SK-MEL-5 (cell line): Measurements from ENCODE around the gene EHBP1L1. TPM values are rescaled to one million over a fixed set of nuclear protein-coding genes. Genes with fewer than 3 reads are reported as not detected.

Experiments used
- DNase-seq: peaks from one replicate; pipeline ENCODE4 v3.0.0-alpha.2; 2016; ENCODE audit warnings: low read depth, low spot score
- in situ Hi-C: cut with HindIII; loops from 2 replicates; pipeline ENCODE4 v1.10.0; 2016; ENCODE audit warnings: low sequenced_read_pairs, high pct_unique_total_duplicates, low pct_unique_long_range_greater_than_20kb
- total RNA-seq: library from RNA; depleted of rRNA; stranded (reverse); fragments of >200 nt; shearing (Covaris generic); gene quantifications from 2 replicates; pipeline ENCODE4 v1.2.3, GENCODE V29; 2014

Gene EHBP1L1
- total RNA-seq, 1 experiment from 2014 or later, result 14.3 TPM

DNA sequence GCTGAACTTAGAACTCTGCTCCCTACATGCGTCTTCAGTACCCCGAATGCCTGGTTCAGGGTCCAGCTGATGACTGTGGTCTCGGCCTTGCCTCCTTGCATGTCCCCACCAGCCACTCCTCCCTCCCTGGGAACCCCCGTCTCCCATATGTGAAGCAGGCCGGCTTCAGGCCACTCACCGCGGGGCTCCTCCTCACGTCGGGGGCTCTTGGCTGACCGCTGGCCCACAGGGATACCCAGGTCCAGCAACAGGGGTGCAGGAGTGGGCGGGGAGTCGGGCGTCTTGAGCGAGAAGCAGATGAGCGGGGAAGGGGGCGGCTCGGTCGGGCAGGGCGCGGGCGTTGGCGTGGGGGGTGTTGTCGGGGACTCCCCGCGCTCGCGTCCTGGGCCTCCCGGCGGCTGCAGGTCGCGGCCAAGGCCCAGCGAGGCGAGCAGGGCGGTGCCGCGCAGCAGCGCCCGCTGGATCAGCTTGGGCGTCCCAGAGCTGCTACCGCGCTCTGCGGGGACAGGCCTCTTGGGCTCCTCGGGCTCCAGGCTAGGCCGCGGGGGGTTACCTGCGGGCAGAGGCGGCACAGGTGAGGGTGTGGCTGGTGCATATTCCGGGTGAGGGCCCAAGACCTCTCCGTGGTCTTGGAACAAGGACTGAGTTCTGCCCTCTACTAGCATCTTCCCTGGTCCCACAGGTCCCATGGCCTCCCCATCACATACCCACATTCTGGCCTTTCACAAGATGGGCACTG lies 23.5 kb downstream of the EHBP1L1 start:
- no peak for DNase-seq
- in situ Hi-C loops, result no loop called here

DNA sequence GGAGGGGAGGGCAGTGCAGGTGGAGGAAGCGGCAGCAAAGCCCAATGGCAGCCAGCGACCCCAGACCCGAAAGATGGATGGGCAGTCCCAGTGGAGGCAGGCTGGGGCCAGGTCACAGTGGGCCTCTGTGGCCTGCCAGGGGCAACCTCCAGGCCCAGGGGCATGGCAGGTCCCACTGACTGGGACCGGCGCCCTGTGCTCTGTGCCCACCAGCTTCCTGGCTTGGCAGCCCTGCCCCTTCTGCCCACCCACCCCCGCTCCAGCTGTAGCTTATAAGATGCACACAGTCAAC lies 24.0 kb downstream of the EHBP1L1 start:
- DNase-seq, result no peak
- in situ Hi-C loops, result no loop called here

DNA sequence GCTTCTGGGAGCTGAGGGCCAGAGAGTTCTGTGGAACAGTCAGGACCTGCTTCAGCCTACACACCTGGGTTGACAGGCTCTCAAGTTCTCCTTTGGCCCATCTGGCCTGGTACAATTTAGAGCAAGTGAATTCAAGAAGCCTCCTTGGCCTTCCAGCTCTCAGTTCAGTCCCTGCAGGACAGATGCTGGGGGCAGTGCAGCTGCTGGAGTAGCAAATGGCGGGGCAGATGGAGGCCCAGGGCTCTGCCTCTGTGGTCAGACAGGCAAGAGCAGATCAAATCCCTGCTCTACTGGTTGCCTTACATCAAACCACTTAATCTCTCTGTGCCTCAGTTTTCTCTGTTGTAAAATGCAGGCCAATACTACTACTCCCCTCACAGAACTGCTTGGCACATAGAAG lies 28.4 kb downstream of the EHBP1L1 start:
- in situ Hi-C loops, result no loop called here
- DNase-seq, result no peak

GRCh38 chr11:65606876-65607613 lies 31.2 kb downstream of the EHBP1L1 start:
- peak; percentile 38 for DNase-seq
- in situ Hi-C loops, result no loop called here

- in situ Hi-C loops, result no loop called here
- DNase-seq, result no peak
Measured at GRCh38 chr11:65607614-65608426, 32.0 kb downstream of the EHBP1L1 start.

DNA sequence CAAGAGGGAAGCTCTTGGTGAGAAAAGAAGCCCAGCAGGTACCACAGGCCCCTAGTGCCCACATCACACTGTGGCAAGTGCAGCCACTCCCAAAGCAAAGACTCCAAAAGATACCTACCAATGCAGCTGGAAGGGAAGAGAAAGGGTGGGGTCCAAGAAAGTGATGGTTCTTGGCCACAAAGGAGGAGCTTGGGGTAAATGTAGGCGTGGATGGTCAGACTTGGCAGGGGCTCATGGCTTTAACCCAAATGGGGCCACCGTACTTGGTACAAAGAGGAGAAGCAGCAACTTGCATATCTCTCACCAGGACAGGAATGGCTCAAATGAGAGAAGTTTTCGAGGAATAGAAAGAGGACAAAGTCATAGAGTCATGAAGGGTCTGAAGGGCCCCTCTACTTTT lies 33.4 kb downstream of the EHBP1L1 start:
- in situ Hi-C loops, result no loop called here
- DNase-seq, result no peak

DNA sequence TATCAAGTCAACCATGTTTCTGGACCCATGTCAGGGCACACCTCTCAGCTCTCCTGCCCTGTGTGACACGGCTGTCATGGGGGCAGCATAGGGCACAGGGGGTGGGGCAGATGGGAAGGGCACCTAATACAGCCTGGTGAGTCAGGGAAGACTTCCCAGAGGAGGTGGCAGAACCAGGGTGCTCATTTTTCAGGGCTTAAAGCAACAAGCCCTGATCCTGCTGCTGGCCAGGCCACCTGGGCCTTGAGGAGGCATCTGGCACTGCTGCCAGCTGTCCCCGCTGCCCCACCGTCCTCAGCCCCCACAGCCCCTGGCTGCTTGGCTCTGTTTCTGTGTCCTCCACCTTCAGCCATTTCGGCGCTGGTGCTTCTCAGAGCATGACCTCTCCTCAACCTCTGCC lies 33.8 kb downstream of the EHBP1L1 start:
- in situ Hi-C loops, result no loop called here
- no peak for DNase-seq

DNA sequence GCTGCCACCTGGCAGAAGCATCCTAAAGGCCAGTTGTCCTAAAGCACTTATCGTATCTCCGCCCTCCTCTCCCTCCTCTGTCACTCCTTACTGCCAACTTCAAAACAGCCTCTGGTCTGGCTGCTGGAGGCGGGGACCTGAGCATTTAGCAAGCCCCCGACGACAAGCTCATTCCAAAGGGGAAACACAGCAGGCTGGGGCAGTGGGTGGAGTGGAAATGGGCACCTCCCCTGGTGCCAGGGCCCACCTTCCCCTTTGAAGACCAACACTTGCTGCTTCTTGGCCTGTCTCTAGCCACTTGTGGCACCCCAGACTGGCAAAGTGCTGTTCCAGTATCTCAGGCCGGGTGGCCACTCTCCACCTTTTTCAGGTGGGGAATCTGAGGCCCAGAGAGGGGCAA lies 34.6 kb downstream of the EHBP1L1 start:
- in situ Hi-C loops, result no loop called here
- no peak for DNase-seq

GRCh38 chr11:65611028-65611757 lies 35.3 kb downstream of the EHBP1L1 start:
- in situ Hi-C loops, result no loop called here
- peak; percentile 25 for DNase-seq

GRCh38 chr11:65611758-65612603 lies 36.1 kb downstream of the EHBP1L1 start:
- in situ Hi-C loops, result no loop called here
- DNase-seq, result no peak

DNA sequence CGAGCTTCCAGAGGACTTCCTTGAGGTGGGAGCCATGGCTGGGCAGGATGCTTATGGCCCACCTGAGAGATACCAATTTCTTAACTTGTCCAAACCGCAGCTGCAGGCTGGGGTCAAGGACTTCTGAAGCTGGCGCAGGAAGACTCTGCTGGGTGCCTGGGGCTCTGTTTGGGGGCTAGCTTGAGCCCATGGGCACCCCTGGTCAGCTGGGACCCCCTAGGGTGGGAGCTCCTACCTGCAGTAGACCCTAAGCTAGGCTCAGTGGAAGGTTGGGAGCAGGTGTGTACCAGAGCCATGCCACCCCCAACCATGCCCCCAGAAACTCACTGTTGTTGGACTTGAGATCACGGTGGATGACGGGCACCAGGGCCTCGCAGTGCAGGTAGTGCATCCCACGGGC lies 36.8 kb downstream of the EHBP1L1 start:
- in situ Hi-C loops, result no loop called here
- no peak for DNase-seq

DNA sequence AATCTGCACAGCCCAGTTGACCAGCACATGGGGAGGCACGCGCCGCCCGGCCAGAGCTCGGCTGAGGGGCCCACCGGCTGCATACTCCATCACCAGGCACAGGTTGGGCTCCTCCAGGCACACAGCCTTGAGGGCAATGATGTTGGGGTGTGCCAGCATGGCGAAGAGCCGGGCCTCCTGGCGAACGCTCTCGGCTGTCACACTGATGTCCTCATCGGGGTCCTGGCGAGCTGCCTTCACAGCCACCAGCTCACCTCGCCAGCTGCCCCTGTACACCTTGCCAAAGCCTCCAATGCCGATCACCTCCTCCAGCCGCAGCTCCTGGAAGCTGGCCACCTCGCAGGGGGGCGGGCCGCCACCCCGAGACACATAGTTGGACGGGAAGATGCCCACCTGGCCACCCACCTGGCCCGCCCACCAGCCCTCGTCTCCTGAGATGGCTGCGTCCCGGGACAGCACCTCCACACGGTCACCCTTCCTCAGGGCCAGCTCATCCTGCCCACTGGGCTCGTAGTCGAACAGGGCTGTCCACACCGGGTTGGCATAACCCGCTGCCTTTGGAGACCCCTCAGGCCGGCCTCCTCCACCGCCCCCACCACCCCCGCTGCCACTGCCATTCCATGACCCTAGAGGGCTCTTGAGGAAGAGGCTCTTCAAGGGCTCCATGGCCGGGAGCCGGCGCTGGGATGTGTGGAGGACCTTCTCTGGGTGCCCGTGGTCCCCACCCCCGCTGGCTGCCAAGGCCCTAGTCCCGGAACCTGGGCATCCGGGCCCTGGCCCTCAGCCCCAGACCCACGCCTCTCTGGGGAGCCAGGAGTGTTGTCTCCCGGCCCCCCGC lies 37.5 kb downstream of the EHBP1L1 start:
- in situ Hi-C loops, result no loop called here
- DNase-seq, result no peak

DNA sequence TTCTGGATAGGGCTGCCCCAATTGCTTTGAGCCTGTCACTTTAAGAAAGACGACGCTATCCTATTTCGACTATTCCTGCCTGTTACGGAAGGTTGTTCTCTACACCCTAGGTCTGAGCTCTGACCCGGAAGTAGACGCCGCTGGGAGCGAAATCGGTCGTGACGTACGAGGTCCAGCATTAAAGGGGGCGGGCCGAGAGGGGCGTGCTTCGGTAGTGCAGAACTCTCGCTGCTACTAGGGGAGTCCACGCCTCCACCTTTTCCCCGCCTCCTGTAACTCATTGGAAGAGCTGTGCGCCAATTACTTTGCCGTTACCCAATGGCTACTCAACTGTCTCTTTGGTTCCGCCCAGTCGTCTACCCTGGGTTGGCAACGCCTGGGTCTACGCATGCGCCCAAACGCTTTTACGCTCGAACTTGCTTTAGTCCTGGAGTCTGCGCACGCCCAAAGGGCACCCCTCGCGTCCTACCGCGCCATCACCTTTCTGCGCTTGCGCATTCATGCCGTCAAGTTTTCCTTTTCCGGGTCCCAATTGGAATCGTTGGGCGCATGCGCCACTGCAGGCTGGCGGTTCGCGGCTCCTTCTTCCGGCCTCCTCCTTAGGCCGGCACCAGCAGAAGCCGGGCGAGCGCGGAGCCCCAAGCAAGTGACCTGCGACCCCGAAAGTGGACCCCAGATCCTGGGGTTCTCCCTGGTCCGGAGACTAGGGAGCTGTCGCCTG lies 39.5 kb downstream of the EHBP1L1 start, which contains the start of gene PCNX3:
Gene PCNX3 (plus strand): TSS at position 548 of the 721 bp plus-strand sequence. CDS start 536 bp downstream, outside the sequence.
- DNase-seq, result peak; percentile 99
- in situ Hi-C loops, result no loop called here

- peak; percentile 22 for DNase-seq
- in situ Hi-C loops, result no loop called here
Measured at GRCh38 chr11:65615950-65616574, 40.2 kb downstream of the EHBP1L1 start.

DNA sequence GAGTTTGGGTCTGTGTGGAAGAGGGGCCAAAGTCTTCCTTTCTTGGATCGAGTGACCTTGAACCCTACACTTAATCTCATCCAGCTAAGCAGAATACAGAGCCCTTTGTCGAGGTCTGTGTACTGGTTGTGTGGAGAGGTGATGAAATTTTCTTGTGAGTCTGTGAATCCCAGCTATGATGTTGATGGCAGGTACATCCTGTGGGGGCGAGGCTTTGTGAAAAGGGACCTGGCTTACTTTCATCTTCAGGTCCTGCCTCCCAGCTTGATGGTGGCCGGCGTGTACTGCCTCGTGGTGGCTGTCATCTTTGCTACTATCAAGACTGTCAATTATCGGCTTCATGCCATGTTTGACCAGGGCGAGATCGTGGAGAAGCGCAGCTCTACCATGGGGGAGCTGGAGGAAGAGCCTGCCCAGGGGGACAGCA lies 40.7 kb downstream of the EHBP1L1 start:
- DNase-seq, result no peak
- in situ Hi-C loops, result no loop called here
